GM12874 (cell line): ENCODE results near the gene KLRG1.

ENCODE experiments used
- CTCF ChIP-seq: IDR thresholded peaks from 2 replicates; pipeline ENCODE4 v1.5.1; 2011; ENCODE audit warnings: low read depth, mild to moderate bottlenecking, control low read depth, low read length, moderate library complexity; ENCODE audit not compliant: insufficient read depth

KLRG1 gene

GRCh38 chr12:9002335-9002734 is 13.0 kb downstream of the KLRG1 start:
- no peak for TF ChIP-seq CTCF

- TF ChIP-seq CTCF: no peak
These were observed 33.2 kb downstream of the KLRG1 start for GRCh38 chr12:9022592-9022991.

- no peak for TF ChIP-seq CTCF
These were observed 35.2 kb downstream of the KLRG1 start for GRCh38 chr12:9024512-9024911.

- TF ChIP-seq CTCF: no peak
These were observed 38.1 kb downstream of the KLRG1 start for GRCh38 chr12:9027161-9028059.

GRCh38 chr12:9030776-9031175 is 41.4 kb downstream of the KLRG1 start:
- no peak for TF ChIP-seq CTCF

GRCh38 chr12:9032202-9032964 is 43.0 kb downstream of the KLRG1 start:
- TF ChIP-seq CTCF: no peak

GRCh38 chr12:9033265-9033887 is 44.0 kb downstream of the KLRG1 start:
- no peak for TF ChIP-seq CTCF
